Ishikawa (cell line): ENCODE data around the gene GGT6.

Source experiments
- CEBPB ChIP-seq: IDR thresholded peaks from 2 replicates; pipeline ENCODE4 v1.6.1; 2012
- EGR1 ChIP-seq: IDR thresholded peaks from 2 replicates; pipeline ENCODE4 v1.6.1; 2012
- EP300 ChIP-seq: IDR thresholded peaks from 2 replicates; pipeline ENCODE4 v1.6.1; 2012; ENCODE audit warnings: borderline replicate concordance
- MAX ChIP-seq: IDR thresholded peaks from 2 replicates; pipeline ENCODE4 v1.6.1; 2012
- NFIC ChIP-seq: IDR thresholded peaks from 2 replicates; pipeline ENCODE4 v1.6.1; 2012
- RAD21 ChIP-seq: IDR thresholded peaks from 2 replicates; pipeline ENCODE4 v1.6.1; 2012; ENCODE audit warnings: low read depth
- TEAD4 ChIP-seq: IDR thresholded peaks from 2 replicates; pipeline ENCODE4 v1.6.1; 2012
- YY1 ChIP-seq: IDR thresholded peaks from 2 replicates; pipeline ENCODE4 v1.6.1; 2012; ENCODE audit warnings: low read depth
- ZBTB7A ChIP-seq: IDR thresholded peaks from 2 replicates; pipeline ENCODE4 v1.6.1; 2012; ENCODE audit warnings: low read depth

GGT6 gene

GRCh38 chr17:4507361-4508111 lies 52.8 kb downstream of the GGT6 start:
- no peak for TF ChIP-seq YY1
- TF ChIP-seq RAD21 = no peak
- no peak for TF ChIP-seq ZBTB7A
- TF ChIP-seq TEAD4 = no peak
- TF ChIP-seq CEBPB = no peak
- no peak for TF ChIP-seq NFIC
- no peak for TF ChIP-seq EGR1
- TF ChIP-seq MAX = no peak
- TF ChIP-seq EP300 = no peak
